Measurements from ENCODE around the gene RCN2. TPM values are rescaled to one million over a fixed set of nuclear protein-coding genes. Genes with fewer than 3 reads are reported as not detected.

RCN2 gene
- total RNA-seq, 2 donors from 2014 or later = 51.4 to 66.9 TPM

DNA sequence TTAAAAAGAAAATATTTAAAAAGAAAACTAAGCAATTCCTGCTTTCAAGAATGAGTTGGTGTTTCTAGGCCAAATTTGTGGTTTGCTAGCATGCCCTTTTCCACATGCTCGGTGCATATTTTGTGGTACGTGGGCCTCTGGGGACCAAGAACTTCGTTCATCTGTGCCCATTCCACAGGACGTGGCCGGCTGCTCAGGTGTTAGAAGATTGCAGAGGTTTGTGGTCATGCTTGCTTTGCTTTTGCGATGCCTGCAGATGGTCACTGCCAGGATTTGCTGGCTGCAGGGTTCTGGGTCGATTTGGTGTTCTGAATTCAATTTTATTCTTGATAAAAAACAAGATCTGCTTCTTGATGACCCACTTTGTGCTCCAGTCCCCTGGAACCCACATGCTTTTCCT lies 70.9 kb downstream of the RCN2 start:
- Histone ChIP-seq H3K9me3 (no peaks in the 10 kb centered on the region), H3K27me3 (replicated peaks; ENCODE audit: insufficient read depth) (no peaks in the 10 kb centered on the region), H3K36me3 (no peaks in the 10 kb centered on the region), H3K4me1 (ENCODE audit: control insufficient read depth in 1 of 2, low read depth in 2 of 2) (peaks cover 6 to 23% of the 10 kb centered on the region in 2 donors), H3K4me3 (no peak overlapping the region), H3K27ac (no peak overlapping the region)
- no peak for ATAC-seq (ENCODE audit: insufficient number of reproducible peaks, low FRiP score, low read depth)
- TF ChIP-seq, protein P1, sequence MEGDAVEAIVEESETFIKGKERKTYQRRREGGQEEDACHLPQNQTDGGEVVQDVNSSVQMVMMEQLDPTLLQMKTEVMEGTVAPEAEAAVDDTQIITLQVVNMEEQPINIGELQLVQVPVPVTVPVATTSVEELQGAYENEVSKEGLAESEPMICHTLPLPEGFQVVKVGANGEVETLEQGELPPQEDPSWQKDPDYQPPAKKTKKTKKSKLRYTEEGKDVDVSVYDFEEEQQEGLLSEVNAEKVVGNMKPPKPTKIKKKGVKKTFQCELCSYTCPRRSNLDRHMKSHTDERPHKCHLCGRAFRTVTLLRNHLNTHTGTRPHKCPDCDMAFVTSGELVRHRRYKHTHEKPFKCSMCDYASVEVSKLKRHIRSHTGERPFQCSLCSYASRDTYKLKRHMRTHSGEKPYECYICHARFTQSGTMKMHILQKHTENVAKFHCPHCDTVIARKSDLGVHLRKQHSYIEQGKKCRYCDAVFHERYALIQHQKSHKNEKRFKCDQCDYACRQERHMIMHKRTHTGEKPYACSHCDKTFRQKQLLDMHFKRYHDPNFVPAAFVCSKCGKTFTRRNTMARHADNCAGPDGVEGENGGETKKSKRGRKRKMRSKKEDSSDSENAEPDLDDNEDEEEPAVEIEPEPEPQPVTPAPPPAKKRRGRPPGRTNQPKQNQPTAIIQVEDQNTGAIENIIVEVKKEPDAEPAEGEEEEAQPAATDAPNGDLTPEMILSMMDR (IDR thresholded peaks at IDR 0.05) = no peak
- DNase-seq (ENCODE audit: low spot score) = no peak

DNA sequence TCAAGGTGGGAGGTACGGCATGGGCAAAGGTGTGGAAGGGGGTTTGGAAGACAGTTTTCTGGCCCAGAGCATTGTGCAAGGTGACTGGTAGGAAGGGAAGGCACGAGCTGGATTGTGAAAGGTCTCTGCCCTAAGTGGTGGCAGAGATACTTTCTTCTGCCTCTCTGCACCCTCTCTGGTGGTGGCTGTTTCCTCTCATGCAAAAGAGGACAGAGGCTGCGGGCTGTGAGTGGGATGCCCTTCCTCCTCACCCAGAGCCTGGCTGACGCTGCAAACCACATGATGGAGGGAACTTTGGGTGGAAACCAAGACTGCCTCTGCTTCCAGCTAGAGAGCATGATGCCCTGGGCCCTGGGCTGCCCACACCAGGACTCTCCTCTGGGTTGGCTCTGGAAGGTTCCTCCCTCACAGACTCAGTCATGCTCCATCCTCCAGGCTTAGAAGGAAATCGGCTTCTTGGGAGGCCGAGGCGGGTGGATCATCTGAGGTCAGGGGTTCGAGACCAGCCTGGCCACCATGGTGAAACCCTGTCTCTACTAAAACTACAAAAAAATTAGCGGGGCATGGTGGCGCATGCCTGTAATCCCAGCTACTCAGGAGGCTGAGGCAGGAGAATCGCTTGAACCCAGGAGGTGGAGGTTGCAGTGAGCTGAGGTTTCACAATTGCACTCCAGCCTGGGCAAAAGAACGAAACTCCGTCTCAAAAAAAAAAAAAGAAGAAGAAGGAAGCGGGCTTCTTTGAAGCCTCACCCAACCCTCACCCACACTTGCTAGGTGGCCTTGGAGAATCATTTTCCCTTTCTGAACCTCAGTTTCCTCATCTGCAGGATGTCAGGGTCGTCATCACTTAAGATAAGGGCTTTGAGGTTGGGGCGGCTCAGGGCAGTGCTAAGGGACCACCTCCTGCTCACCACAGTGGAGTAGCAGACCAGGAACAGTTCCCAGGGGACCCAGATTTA lies 71.7 kb downstream of the RCN2 start:
- no peak for ATAC-seq (ENCODE audit: insufficient number of reproducible peaks, low FRiP score, low read depth)
- peak overlapping the region in 1 of 2 donors; percentile 7 for H3K27ac ChIP-seq
- DNase-seq (ENCODE audit: low spot score) = no peak

More for the DNA sequence above, 71.7 kb downstream of the RCN2 start:
- no peaks in the 10 kb centered on the region for H3K36me3 ChIP-seq
- peaks cover 6 to 15% of the 10 kb centered on the region in 2 donors for H3K4me1 ChIP-seq (ENCODE audit: control insufficient read depth in 1 of 2, low read depth in 2 of 2)
- H3K4me3 ChIP-seq = no peak overlapping the region
- no peaks in the 10 kb centered on the region for H3K9me3 ChIP-seq
- TF ChIP-seq, protein P1 (IDR thresholded peaks at IDR 0.05) = no peak
- no peaks in the 10 kb centered on the region for H3K27me3 ChIP-seq (replicated peaks; ENCODE audit: insufficient read depth)

Other genes starting within 250 kb of the RCN2 start
- gene SCAPER, start 26.4 kb upstream of the RCN2 start, total RNA-seq = 10 to 100 TPM; 29.6 to 65.0 TPM
- gene PSTPIP1, start 63.4 kb downstream of the RCN2 start, total RNA-seq = 10 to 100 TPM; 24.5 to 24.8 TPM
- gene TSPAN3, start 139.4 kb downstream of the RCN2 start, total RNA-seq = 100 to 1,000 TPM; 215 to 256 TPM